ENCODE data around the gene TMEM143. TPM values are rescaled to one million over a fixed set of nuclear protein-coding genes. Genes with fewer than 3 reads are reported as not detected.
A peak's percentile ranks its signal among the peaks of the same experiment; 100 is the strongest.

Gene TMEM143
- total and polyA plus RNA-seq, 2 of the 8 experiments (the other 6 are each of a cell fraction or from before 2014, with no cell fraction given) = 14.2 to 19.1 TPM

- no peak; the same call in 1 of the 2 replicates for TF ChIP-seq MAX (IDR thresholded peaks at IDR 0.05)
- no peak for TF ChIP-seq EP300 (IDR thresholded peaks at IDR 0.05; ENCODE audit: borderline replicate concordance in 1 of 2, low read depth in 2 of 2, low read length in 2 of 2)
- TF ChIP-seq SP1 (IDR thresholded peaks at IDR 0.05; ENCODE audit: low read depth, low read length) = peak; percentile 88
- peak; percentile 27 for TF ChIP-seq ASH2L (IDR thresholded peaks at IDR 0.05; ENCODE audit: low read length)
- TF ChIP-seq HDAC2 (IDR thresholded peaks at IDR 0.05; ENCODE audit: borderline replicate concordance in 1 of 2, low read depth in 2 of 2, low read length in 2 of 2) = no peak
- peak in 1 of 2 experiments; percentile 50; a peak in 2 of 4 replicates for TF ChIP-seq SIN3A (conservative IDR thresholded peaks at IDR 0.05 in 1 of 2, IDR thresholded peaks at IDR 0.05 in 1 of 2; ENCODE audit: low read depth in 1 of 2, low read length in 2 of 2)
- no peak for TF ChIP-seq NANOG (IDR thresholded peaks at IDR 0.05; ENCODE audit: insufficient read depth, low read depth, low read length, poor library complexity, severe bottlenecking)
- peak; percentile 95 for TF ChIP-seq SP4 (IDR thresholded peaks at IDR 0.05; ENCODE audit: low read length)
- no peak for TF ChIP-seq RBBP5 (IDR thresholded peaks at IDR 0.05; ENCODE audit: borderline replicate concordance, low read depth, low read length)
- TF ChIP-seq CTCF (IDR thresholded peaks at IDR 0.05; ENCODE audit: control extremely low read depth in 1 of 3, insufficient read depth in 1 of 3, low read depth in 1 of 3, low read length in 3 of 3) = peak; percentile 84 to 93 (median 84)
- TF ChIP-seq POLR2AphosphoS5 (IDR thresholded peaks at IDR 0.05; ENCODE audit: low read depth, low read length) = peak; percentile 30; the same call in 1 of the 2 replicates
- peak; percentile 28 to 45; a peak in 3 of 4 replicates for TF ChIP-seq RAD21 (IDR thresholded peaks at IDR 0.05 in 1 of 2, conservative IDR thresholded peaks at IDR 0.05 in 1 of 2; ENCODE audit: low read depth in 2 of 2, low read length in 2 of 2)
- no peak for TF ChIP-seq E2F6 (IDR thresholded peaks at IDR 0.05)
- no peak for TF ChIP-seq BRCA1 (IDR thresholded peaks at IDR 0.05; ENCODE audit: low read depth, low read length)
Measured at GRCh38 chr19:48391100-48392005, 27.6 kb upstream of the TMEM143 start, which contains the start of gene KDELR1 (continued).
